Ureter (tissue), 1 donor: ENCODE data around the gene MEGF6. TPM values are rescaled to one million over a fixed set of nuclear protein-coding genes. Genes with fewer than 3 reads are reported as not detected.
A peak's percentile ranks its signal among the peaks of the same experiment; 100 is the strongest.

Experiments
- DNase-seq: peaks from one replicate; pipeline ENCODE4 v3.0.0-alpha.2; 2020; ENCODE audit warnings: low spot score
- total RNA-seq: library from RNA; stranded (reverse); gene quantifications from one replicate; pipeline ENCODE4 v1.2.4, GENCODE V29; 2023
- donor health status: DM: yes; HTN: yes; CAD: no.

The MEGF6 gene
- total RNA-seq, 1 donor from 2014 or later, result 22.2 TPM

- DNase-seq, result no peak
Observed at GRCh38 chr1:3469849-3470649, 141.3 kb downstream of the MEGF6 start.

DNA sequence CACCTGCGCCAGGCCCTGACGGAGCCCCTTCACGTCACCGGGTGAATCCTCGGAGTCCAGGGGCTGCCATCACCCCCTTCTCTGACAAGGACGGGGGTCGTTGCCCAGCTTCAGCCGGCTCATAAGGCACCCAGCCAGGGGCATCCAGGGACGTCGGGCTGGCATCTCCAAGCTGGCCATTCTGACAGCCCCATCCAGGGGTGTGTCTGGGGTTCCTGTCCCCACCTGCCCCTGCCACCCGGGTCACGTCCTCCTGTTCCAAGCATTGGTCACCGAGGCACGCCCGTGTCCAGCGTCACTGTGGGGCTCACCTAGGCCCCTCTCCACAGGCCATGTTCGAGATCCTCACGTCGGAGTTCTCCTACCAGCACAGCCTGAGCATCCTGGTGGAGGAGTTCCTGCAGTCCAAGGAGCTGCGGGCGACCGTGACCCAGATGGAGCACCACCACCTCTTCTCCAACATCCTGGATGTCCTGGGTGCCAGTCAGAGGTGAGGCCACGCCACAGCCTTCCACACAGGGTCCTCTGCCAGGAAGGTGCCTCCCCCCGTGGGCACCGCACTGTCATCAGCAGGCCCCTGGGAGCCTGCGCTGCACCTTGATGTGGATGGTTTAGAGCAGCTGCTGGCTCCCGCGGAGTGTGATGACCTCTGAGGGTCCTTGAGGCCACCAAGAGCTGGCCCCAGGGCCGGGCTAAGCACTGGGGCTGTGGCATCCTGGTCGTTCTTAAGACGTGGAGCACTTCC lies 142.0 kb downstream of the MEGF6 start:
- DNase-seq, result no peak

GRCh38 chr1:3468236-3469103 lies 142.8 kb downstream of the MEGF6 start:
- DNase-seq, result no peak

- no peak for DNase-seq
Observed at GRCh38 chr1:3467096-3468036, 143.9 kb downstream of the MEGF6 start.

DNA sequence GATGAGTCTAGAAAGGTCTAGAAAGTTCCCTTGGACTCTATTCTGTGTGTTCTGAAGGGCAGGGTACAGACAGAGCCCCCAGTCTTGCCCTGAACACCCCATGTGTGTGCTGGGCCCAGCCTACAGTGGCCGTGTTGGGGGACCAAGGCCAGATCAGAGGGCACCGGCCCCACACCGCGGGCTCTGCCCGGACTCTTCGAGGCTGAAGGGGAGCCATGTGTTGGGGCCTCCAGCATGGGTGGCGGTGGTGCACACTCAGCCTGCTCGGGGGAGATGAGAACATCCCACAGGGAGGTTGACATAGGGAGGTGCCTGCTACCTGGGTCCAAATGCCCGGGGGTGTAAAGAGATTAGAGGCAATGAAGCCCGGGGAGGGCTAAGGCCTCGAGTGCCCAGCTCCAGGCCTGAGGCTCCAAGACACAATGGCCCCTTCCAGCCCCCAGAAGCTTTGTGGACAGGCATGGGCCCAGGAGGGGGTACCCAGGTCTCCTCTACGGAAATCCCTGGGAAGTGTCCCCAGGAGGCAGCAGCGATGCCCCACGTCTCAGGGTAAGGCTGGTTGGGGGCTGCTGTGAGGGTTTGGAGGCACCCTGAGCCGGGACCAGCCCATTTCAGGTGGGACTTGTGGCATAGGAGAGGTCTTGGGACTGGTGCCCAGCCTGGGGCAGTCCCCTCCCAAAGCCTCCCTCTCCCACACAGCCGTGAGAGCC lies 144.8 kb downstream of the MEGF6 start:
- no peak for DNase-seq

DNA sequence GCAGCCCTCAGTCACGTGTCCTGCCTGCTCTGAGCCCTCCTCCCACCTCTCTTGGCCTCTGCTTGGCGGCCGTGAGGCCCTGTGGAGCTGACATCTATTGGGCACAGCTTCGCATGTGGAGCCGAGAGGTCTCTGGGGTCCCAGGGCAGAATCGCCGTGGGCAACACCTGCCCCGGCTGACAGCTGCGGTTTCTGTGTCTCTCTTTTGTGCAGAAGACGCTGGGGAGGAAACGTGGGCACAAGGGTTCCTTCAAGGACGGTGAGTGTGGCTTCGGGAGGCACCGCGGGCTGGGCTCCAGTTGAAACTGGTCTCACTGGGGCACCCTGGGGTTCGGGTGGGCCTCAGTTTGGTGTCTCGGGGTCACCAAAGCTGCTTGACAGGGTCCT lies 145.4 kb downstream of the MEGF6 start:
- DNase-seq, result no peak

DNA sequence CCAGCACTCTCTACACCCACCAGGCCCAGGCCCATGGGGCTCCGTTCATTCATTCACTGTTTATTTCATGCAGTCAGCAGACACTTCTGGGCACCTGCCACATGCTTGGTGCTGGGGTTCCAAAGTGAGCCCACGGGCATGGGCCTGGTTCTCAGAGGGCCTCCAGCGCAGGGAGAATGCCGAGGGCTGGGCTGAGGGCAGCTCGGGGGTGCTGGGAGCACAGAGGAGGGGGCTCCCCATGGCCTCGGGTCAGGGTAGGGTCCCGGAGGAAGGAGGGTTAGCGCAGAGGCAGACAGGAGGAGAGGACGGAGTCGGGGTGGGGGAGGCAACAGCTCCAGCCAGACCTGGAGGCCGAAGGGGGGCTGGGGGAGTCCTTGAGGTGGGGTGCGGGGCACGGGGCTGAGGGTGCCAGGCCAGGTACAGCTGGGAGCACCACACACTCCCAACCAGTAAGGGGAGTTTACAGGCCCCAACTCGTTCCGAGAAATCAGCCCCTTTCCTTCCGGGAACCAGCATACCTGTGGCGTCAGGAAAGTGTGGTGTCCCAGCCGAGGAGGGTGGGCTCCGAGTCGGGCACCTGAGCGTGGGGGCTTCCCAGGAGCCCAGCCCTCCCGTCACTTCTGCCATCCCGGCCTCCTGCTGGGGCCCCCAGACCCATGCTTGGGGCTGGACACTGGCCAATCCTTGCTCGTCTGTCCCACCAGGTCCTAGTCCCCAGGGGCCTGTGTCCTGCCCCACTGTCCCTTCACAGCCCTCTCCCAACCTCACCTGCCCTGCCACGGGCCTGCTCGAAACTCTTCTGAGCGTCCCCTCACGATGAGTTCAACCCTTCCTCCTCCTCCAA lies 146.0 kb downstream of the MEGF6 start:
- peak; percentile 76 for DNase-seq

DNA sequence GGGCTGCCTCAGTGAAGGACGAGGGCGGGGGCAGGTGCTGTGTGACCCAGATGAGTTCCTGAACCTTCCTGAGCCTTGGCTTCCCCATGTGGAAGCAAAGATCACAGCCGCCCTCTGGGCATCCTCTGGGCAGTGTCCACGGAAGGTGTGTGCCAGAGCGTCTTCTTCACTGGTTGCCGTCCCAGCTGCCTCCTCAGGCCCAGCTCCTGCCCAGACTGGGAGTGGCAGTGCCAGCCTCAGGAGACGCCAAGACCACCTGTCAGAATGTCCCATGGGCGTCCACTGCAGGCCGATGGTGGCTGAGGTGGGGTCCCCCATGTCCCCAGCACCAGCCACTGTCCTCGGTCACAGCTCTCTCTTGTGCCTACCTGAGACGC lies 146.7 kb downstream of the MEGF6 start:
- no peak for DNase-seq

DNA sequence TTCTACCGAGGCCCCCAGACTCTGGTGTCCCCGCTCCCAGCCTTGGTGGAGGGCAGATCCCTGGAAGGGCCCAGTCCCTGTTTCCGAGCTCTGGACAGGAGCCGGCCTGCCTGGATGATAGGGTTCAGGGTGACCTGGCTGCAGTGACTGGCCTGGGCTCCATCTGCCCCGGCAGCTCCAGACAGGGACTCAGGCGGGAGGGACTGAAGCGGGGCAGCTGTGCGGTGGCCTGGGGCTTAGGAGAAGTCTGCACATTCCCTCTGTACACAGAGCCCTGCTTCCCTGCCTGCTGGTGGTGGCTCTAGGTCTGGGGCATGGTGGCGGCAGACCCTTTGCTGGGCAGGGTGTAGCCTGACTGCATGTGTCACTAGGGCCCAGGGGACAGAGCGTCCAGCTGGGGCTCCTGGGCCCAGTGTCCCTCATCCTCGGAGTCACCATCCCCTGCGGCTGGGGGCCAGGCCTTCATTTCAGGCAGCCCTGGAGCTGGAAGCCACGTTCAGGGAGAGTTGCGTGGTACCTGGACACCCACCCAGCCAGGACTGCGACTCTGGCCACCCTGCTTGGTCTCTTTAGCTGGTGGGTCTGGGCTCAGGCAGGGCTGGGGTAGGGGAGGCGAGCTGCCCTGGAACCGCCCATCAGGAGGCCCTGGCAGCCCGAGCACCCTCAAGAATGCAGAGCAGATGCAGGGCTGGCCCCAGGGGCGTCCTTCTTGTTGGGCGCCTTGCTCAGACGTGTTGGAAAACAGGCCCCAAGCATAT lies 147.2 kb downstream of the MEGF6 start:
- no peak for DNase-seq

- DNase-seq, result no peak
Observed at GRCh38 chr1:3463408-3463863, 147.9 kb downstream of the MEGF6 start.

- DNase-seq, result no peak
Observed at GRCh38 chr1:3463013-3463385, 148.3 kb downstream of the MEGF6 start.

GRCh38 chr1:3462356-3463012 lies 148.8 kb downstream of the MEGF6 start:
- DNase-seq, result no peak

DNA sequence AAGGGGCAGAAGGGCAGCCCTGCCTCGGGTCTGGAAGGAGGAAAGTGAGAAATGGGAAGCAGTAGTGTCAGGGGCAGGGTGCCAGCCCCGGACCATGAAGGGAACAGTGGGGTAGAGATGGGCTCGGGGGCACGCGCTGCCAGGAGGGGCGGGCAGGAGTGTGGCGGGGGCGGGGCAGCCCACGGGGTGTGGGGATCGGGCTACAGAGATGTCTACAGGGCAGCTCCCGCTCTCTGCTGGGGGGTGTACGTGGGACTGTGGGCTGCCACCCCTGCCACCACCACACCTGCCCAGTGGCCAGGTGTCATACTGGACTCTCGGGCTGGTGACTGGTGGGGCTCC lies 149.4 kb downstream of the MEGF6 start:
- no peak for DNase-seq

DNA sequence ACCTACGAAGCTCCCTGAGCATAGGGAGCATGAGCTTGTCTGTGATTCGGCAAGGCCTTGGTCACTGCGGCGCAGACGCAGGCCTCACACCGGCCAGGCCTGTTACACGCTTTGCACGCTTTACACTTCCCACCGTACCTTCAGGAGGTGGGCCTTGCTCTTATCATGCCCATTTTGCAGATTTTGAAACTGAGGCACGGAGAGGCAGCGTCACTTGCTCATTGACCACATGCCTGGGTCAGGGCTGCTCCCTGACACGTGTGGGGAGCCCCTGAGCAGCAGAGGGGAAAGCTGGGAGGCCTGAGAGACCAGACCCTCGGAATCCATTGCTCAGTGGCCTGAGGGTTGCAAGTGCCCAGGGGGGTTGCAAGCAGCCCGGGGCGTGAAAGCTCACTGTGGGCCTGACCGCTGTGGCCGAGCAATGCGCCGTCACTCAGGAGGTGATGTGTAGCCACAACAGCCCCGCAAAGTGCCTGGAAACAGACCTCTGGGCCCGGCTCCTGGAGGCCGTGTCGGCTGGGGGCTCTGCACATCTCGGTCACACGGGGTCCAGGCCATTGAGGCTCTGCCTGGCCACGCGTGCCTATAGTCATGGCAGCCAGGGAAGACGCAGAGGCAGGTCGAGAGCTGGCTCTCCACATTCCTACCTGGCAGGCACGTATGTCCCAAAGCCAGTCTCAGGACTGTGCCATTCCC lies 149.9 kb downstream of the MEGF6 start:
- no peak for DNase-seq

DNA sequence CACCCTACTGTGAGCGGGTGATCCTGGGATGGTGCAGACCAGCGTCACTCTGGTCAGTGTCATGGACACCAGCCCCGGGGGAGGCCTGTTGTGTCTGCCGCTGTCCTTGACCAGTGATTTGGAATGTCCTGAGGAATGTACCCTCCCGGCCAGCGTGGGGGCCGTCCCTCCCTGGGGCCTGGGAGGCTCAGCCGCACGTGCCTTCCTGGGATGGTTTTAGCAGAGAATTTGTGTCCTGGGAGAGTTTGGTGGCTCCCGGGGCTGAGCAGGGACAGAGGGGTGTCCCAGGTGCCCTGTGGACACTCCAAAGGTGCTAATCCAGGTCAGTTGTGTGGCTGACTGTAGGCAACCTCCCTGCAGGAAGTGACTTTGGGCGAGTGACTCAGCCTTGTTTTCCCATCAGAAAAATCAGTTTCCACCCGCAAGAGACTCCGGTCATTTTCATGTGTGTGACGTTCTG lies 150.6 kb downstream of the MEGF6 start:
- no peak for DNase-seq

DNA sequence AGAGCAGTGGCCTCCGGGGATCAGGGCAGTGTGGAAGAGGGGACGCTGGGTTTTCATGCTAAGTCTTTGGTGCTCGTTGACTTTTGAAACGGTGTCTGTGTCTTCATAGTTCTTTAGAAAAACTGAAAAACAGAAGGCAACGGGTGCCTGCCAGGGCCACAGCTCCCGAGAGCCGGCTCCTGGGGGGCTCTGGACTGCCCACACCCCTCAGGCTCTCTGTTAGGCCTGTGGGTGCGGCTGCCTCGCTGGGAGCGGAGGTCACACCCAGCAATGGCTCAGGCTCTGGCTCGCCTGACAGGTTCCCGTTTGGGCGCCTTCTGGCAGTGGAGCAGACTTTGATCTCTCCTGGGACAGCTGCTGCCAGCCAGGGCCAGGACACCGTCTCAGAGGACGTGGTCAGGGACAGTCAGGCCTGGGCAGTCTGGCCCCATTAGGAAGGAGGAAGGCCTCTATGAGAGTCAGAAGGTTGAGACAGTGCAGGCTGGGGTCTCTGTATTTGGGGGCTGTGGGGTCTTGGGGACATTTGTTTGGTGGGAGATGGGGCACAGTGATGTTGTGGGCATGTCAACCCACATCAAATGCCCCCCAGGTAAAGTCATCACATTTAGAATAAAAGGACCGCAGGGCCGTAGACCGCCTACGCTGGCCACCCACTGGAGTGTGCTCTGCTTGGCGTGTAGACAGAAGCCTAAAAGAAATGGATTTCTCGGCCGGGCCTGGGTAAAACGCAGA lies 151.2 kb downstream of the MEGF6 start:
- no peak for DNase-seq
